ENCODE results near the gene TDRD3. TPM values are rescaled to one million over a fixed set of nuclear protein-coding genes. Genes with fewer than 3 reads are reported as not detected.

The TDRD3 gene
- total RNA-seq, 1 donor from 2014 or later: 10.7 TPM

- no peak overlapping the region for H3K27ac ChIP-seq (ENCODE audit: low read depth, low read length)
- H3K27me3 Mint-ChIP-seq (ENCODE audit: low read depth, unreplicated experiment): no peaks in the 10 kb centered on the region
- no peaks in the 10 kb centered on the region for H4K20me1 ChIP-seq (ENCODE audit: insufficient read depth, low read length)
- no peak for FAIRE-seq
- H3K4me1 Mint-ChIP-seq (ENCODE audit: low read depth, unreplicated experiment): peaks cover 10% of the 10 kb centered on the region
- no peak overlapping the region for H3K27ac Mint-ChIP-seq (ENCODE audit: unreplicated experiment)
- DNase-seq (ENCODE audit: low read depth): no peak
- no peak overlapping the region for H3K9ac ChIP-seq (ENCODE audit: low read length)
- no peaks in the 10 kb centered on the region for H3K36me3 ChIP-seq (ENCODE audit: insufficient read depth, low read length)
- H2AFZ ChIP-seq (ENCODE audit: low read depth, low read length): no peak overlapping the region
- H3K4me2 ChIP-seq (ENCODE audit: low read length): no peak overlapping the region
- no peak for TF ChIP-seq CTCF (IDR thresholded peaks at IDR 0.05; ENCODE audit: insufficient read depth, low read depth, low read length)
- TF ChIP-seq EZH2 (IDR thresholded peaks at IDR 0.05; ENCODE audit: insufficient read depth, low read length): no peak
- H3K36me3 Mint-ChIP-seq (ENCODE audit: low read depth, unreplicated experiment): no peaks in the 10 kb centered on the region
- H3K9me3 ChIP-seq (ENCODE audit: insufficient read depth, low read depth, low read length): no peaks in the 10 kb centered on the region
- no peak overlapping the region for H3K4me3 Mint-ChIP-seq (ENCODE audit: unreplicated experiment)
- peaks cover 9% of the 10 kb centered on the region for H3K4me1 ChIP-seq (ENCODE audit: insufficient read depth, low read length)
- H3K27me3 ChIP-seq (ENCODE audit: insufficient read depth, low read length): no peaks in the 10 kb centered on the region
- no peaks in the 10 kb centered on the region for H3K9me3 Mint-ChIP-seq (ENCODE audit: unreplicated experiment)
- H3K4me3 ChIP-seq (ENCODE audit: insufficient read depth, low read depth, low read length): no peak overlapping the region
- no peaks in the 10 kb centered on the region for H3K79me2 ChIP-seq (ENCODE audit: insufficient read depth, low read length)
Measured at GRCh38 chr13:60574735-60575134, 177.7 kb downstream of the TDRD3 start.

- Histone ChIP-seq H3K4me2 (ENCODE audit: low read length) (no peak overlapping the region), H3K4me3 (ENCODE audit: insufficient read depth, low read depth, low read length) (no peak overlapping the region), H3K9ac (ENCODE audit: low read length) (no peak overlapping the region), H3K9me3 (ENCODE audit: insufficient read depth, low read depth, low read length) (no peaks in the 10 kb centered on the region), H3K27me3 (ENCODE audit: insufficient read depth, low read length) (no peaks in the 10 kb centered on the region), H3K27ac (ENCODE audit: low read depth, low read length) (no peak overlapping the region), H3K79me2 (ENCODE audit: insufficient read depth, low read length) (no peaks in the 10 kb centered on the region), H3K36me3 (ENCODE audit: insufficient read depth, low read length) (no peaks in the 10 kb centered on the region), H3K4me1 (ENCODE audit: insufficient read depth, low read length) (peaks cover 9% of the 10 kb centered on the region), H4K20me1 (ENCODE audit: insufficient read depth, low read length) (no peaks in the 10 kb centered on the region), H2AFZ (ENCODE audit: low read depth, low read length) (no peak overlapping the region)
- FAIRE-seq (no peak), DNase-seq (ENCODE audit: low read depth) (no peak)
- H3K27me3 Mint-ChIP-seq (ENCODE audit: low read depth, unreplicated experiment): no peaks in the 10 kb centered on the region
- no peaks in the 10 kb centered on the region for H3K36me3 Mint-ChIP-seq (ENCODE audit: low read depth, unreplicated experiment)
- H3K9me3 Mint-ChIP-seq (ENCODE audit: unreplicated experiment): no peaks in the 10 kb centered on the region
- H3K27ac Mint-ChIP-seq (ENCODE audit: unreplicated experiment): no peak overlapping the region
- H3K4me3 Mint-ChIP-seq (ENCODE audit: unreplicated experiment): no peak overlapping the region
- peaks cover 10% of the 10 kb centered on the region for H3K4me1 Mint-ChIP-seq (ENCODE audit: low read depth, unreplicated experiment)
- TF ChIP-seq EZH2 (IDR thresholded peaks at IDR 0.05; ENCODE audit: insufficient read depth, low read length) (no peak), CTCF (IDR thresholded peaks at IDR 0.05; ENCODE audit: insufficient read depth, low read depth, low read length) (no peak)
Measured at GRCh38 chr13:60575142-60575541, 178.1 kb downstream of the TDRD3 start.

GRCh38 chr13:60577761-60578160, 180.7 kb downstream of the TDRD3 start:
- H3K27ac Mint-ChIP-seq (ENCODE audit: unreplicated experiment): no peak overlapping the region
- H3K4me3 Mint-ChIP-seq (ENCODE audit: unreplicated experiment): no peak overlapping the region
- TF ChIP-seq CTCF (IDR thresholded peaks at IDR 0.05; ENCODE audit: insufficient read depth, low read depth, low read length) (no peak), EZH2 (IDR thresholded peaks at IDR 0.05; ENCODE audit: insufficient read depth, low read length) (no peak)
- H3K4me2 ChIP-seq (ENCODE audit: low read length): no peak overlapping the region
- H3K27me3 Mint-ChIP-seq (ENCODE audit: low read depth, unreplicated experiment): no peaks in the 10 kb centered on the region
- no peak overlapping the region for H3K9ac ChIP-seq (ENCODE audit: low read length)
- H2AFZ ChIP-seq (ENCODE audit: low read depth, low read length): no peak overlapping the region
- no peaks in the 10 kb centered on the region for H3K9me3 Mint-ChIP-seq (ENCODE audit: unreplicated experiment)
- no peaks in the 10 kb centered on the region for H3K79me2 ChIP-seq (ENCODE audit: insufficient read depth, low read length)
- no peak overlapping the region for H3K27ac ChIP-seq (ENCODE audit: low read depth, low read length)
- no peaks in the 10 kb centered on the region for H4K20me1 ChIP-seq (ENCODE audit: insufficient read depth, low read length)
- H3K36me3 ChIP-seq (ENCODE audit: insufficient read depth, low read length): no peaks in the 10 kb centered on the region
- no peaks in the 10 kb centered on the region for H3K27me3 ChIP-seq (ENCODE audit: insufficient read depth, low read length)
- H3K4me1 Mint-ChIP-seq (ENCODE audit: low read depth, unreplicated experiment): peaks cover 3% of the 10 kb centered on the region
- FAIRE-seq: no peak
- H3K9me3 ChIP-seq (ENCODE audit: insufficient read depth, low read depth, low read length): no peaks in the 10 kb centered on the region
- H3K4me1 ChIP-seq (ENCODE audit: insufficient read depth, low read length): peaks cover 4% of the 10 kb centered on the region
- no peaks in the 10 kb centered on the region for H3K36me3 Mint-ChIP-seq (ENCODE audit: low read depth, unreplicated experiment)
- H3K4me3 ChIP-seq (ENCODE audit: insufficient read depth, low read depth, low read length): no peak overlapping the region
- no peak for DNase-seq (ENCODE audit: low read depth)
